GM23248 (cell line): ENCODE measurements around the gene FGF4.

Experiments used
- EZH2 ChIP-seq: fragments of 200-600 bp; sonication (generic); IDR thresholded peaks from 2 replicates; pipeline ENCODE4 v1.6.1; 2018; ENCODE audit warnings: antibody characterized with exemption, mild to moderate bottlenecking; ENCODE audit not compliant: insufficient read depth, poor library complexity, severe bottlenecking
- EZH2phosphoT487 ChIP-seq: fragments of 200-600 bp; sonication (generic); IDR thresholded peaks from 2 replicates; pipeline ENCODE4 v1.6.1; 2018; ENCODE audit warnings: antibody characterized with exemption, moderate library complexity, mild to moderate bottlenecking, low read depth; ENCODE audit not compliant: insufficient read depth

DNA sequence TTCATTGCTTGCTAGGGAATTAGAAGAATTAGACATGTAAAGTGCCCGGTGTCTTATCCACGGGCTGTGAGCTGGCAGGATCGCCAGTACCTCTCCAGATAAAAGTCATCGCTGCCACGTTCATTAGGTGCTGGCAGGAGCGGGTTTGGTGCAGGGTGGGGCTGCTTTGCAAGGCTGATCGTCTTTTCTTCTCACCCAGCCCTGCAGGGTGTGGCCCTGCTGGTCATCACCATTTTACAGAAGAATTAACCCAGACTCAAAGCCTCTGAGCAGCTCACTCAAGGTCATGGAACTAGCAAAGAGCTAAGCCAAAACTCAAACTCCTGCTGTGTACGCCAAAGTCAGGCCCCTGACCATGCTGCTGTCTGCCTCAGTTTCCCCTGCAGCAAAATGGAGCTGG, 6.1 kb upstream of the FGF4 start:
- TF ChIP-seq EZH2 = no peak
- TF ChIP-seq EZH2phosphoT487 = no peak
